8988T (cell line): Measurements from ENCODE around the gene DUSP5.
A peak's percentile ranks its signal among the peaks of the same experiment; 100 is the strongest.
"Not testable (repeated sequence)": the region's sequence is repeated elsewhere in the genome, so short reads cannot be mapped to it uniquely, and the experiment has no call there.

Experiments
- DNase-seq: peaks from one replicate; pipeline ENCODE4 v3.0.0; 2011

DUSP5 gene

GRCh38 chr10:110497438-110498086 lies at the start of gene DUSP5:
TSS of gene DUSP5 (plus strand) at chr10:110497907. CDS start at chr10:110498122, 215 bp downstream.
- peak; percentile 84 for DNase-seq

- no peak for DNase-seq
Measured at GRCh38 chr10:110448682-110449418, 48.9 kb upstream of the DUSP5 start.

- DNase-seq, result no peak
Measured at GRCh38 chr10:110455446-110455845, 42.3 kb upstream of the DUSP5 start.

- DNase-seq, result no peak
Measured at GRCh38 chr10:110456046-110456445, 41.7 kb upstream of the DUSP5 start.

- DNase-seq, result no peak
Measured at GRCh38 chr10:110456523-110457091, 41.1 kb upstream of the DUSP5 start.

GRCh38 chr10:110457851-110458250 lies 39.9 kb upstream of the DUSP5 start:
- DNase-seq, result no peak

GRCh38 chr10:110458266-110458920 lies 39.3 kb upstream of the DUSP5 start:
- DNase-seq, result no peak

- DNase-seq, result no peak
Measured at GRCh38 chr10:110459600-110459999, 38.1 kb upstream of the DUSP5 start.

- no peak for DNase-seq
Measured at GRCh38 chr10:110460111-110460809, 37.4 kb upstream of the DUSP5 start.

- no peak for DNase-seq
Measured at GRCh38 chr10:110461088-110461487, 36.6 kb upstream of the DUSP5 start.

GRCh38 chr10:110461530-110461929 lies 36.2 kb upstream of the DUSP5 start:
- DNase-seq, result no peak

GRCh38 chr10:110462166-110463095 lies 35.3 kb upstream of the DUSP5 start:
- no peak for DNase-seq

- not testable (repeated sequence) for DNase-seq
Measured at GRCh38 chr10:110468258-110468657, 29.4 kb upstream of the DUSP5 start.

GRCh38 chr10:110470541-110470940 lies 27.2 kb upstream of the DUSP5 start:
- not testable (repeated sequence) for DNase-seq

- DNase-seq, result no peak
Measured at GRCh38 chr10:110471566-110472139, 26.1 kb upstream of the DUSP5 start.

- no peak for DNase-seq
Measured at GRCh38 chr10:110474017-110474416, 23.7 kb upstream of the DUSP5 start.

- DNase-seq, result no peak
Measured at GRCh38 chr10:110474826-110475225, 22.9 kb upstream of the DUSP5 start.

GRCh38 chr10:110475722-110476515 lies 21.8 kb upstream of the DUSP5 start:
- no peak for DNase-seq

- no peak for DNase-seq
Measured at GRCh38 chr10:110479710-110480109, 18.0 kb upstream of the DUSP5 start.

GRCh38 chr10:110480387-110480786 lies 17.3 kb upstream of the DUSP5 start:
- DNase-seq, result no peak

GRCh38 chr10:110481919-110482318 lies 15.8 kb upstream of the DUSP5 start:
- DNase-seq, result no peak
